Measurements from ENCODE around the gene WNT1. TPM values are rescaled to one million over a fixed set of nuclear protein-coding genes. Genes with fewer than 3 reads are reported as not detected.

The WNT1 gene
- total and polyA plus RNA-seq, 12 donors = not detected

DNA sequence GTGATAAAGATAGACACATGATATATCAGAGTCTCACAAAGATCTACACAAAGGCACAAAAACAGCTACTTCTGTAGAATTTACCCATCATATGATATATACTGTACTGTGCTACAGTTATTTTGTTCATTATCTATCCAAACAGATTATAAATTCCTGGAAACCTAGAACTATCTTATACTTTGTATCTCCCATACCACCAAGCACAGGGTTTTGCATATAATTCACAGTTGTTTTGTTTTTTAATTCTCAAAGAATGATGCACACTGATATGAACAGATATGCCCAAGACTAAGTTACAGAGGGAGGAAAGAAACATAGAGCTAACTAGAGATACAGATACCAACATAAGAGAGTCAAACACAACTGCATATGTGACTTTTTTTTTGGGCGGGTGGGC lies 37.1 kb downstream of the WNT1 start:
- Histone ChIP-seq H3K4me1 (replicated peaks in 1 of 2) (peaks cover 31 to 39% of the 10 kb centered on the region in 2 donors), H3K9me3 (replicated peaks in 1 of 3) (no peaks in the 10 kb centered on the region), H3K27me3 (no peaks in the 10 kb centered on the region), H3K4me3 (no peak overlapping the region), H3K27ac (no peak overlapping the region), H3K36me3 (replicated peaks in 1 of 2) (peaks cover 0 to 21% of the 10 kb centered on the region in 2 donors)
- intact Hi-C loops (cut with DNase I) = no loop called here
- 80 to 100% (median 95%) methylated on average over 1 of the region's 1 CpG for WGBS, 4 donors
- TF ChIP-seq, protein P1, sequence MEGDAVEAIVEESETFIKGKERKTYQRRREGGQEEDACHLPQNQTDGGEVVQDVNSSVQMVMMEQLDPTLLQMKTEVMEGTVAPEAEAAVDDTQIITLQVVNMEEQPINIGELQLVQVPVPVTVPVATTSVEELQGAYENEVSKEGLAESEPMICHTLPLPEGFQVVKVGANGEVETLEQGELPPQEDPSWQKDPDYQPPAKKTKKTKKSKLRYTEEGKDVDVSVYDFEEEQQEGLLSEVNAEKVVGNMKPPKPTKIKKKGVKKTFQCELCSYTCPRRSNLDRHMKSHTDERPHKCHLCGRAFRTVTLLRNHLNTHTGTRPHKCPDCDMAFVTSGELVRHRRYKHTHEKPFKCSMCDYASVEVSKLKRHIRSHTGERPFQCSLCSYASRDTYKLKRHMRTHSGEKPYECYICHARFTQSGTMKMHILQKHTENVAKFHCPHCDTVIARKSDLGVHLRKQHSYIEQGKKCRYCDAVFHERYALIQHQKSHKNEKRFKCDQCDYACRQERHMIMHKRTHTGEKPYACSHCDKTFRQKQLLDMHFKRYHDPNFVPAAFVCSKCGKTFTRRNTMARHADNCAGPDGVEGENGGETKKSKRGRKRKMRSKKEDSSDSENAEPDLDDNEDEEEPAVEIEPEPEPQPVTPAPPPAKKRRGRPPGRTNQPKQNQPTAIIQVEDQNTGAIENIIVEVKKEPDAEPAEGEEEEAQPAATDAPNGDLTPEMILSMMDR (IDR thresholded peaks at IDR 0.05) = no peak
- TF ChIP-seq POLR2A (IDR thresholded peaks at IDR 0.05) = no peak
- no peak for DNase-seq

DNA sequence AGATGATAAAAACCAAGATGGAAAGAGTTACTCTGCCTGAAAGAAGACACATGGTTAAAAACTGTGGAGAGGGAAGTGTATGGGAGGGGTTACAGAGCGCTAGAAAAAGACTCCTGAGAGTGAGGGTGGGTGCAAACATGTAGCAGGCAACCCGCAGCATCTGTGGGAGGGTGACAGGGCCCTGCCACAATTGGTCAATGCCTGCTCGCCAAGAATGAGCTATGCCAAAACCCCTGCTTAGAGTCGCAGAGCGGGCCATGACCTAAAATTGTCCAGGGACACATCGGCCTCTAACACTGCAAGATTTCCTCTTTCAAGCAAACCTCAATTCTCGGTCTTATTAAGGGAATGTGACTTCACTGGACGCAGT lies 39.8 kb downstream of the WNT1 start:
- Histone ChIP-seq H3K9me3 (replicated peaks in 1 of 3) (no peaks in the 10 kb centered on the region), H3K4me1 (replicated peaks in 1 of 2) (peaks cover 29 to 38% of the 10 kb centered on the region in 2 donors), H3K36me3 (replicated peaks in 1 of 2) (peaks cover 0 to 21% of the 10 kb centered on the region in 2 donors), H3K4me3 (peak overlapping the region; percentile 63 to 85 (median 68)), H3K27me3 (no peaks in the 10 kb centered on the region), H3K27ac (peak overlapping the region; percentile 96 to 99 (median 97))
- peak; percentile 42 to 81 (median 69) for DNase-seq
- TF ChIP-seq POLR2A (IDR thresholded peaks at IDR 0.05) = no peak
- TF ChIP-seq, protein P1 (IDR thresholded peaks at IDR 0.05) = peak in 1 of 6 experiments; percentile 22
- 0 to 1% (median 1%) methylated on average over 7 to 8 of the region's 8 CpGs for WGBS, 4 donors
- intact Hi-C loops (cut with DNase I) = no loop called here

DNA sequence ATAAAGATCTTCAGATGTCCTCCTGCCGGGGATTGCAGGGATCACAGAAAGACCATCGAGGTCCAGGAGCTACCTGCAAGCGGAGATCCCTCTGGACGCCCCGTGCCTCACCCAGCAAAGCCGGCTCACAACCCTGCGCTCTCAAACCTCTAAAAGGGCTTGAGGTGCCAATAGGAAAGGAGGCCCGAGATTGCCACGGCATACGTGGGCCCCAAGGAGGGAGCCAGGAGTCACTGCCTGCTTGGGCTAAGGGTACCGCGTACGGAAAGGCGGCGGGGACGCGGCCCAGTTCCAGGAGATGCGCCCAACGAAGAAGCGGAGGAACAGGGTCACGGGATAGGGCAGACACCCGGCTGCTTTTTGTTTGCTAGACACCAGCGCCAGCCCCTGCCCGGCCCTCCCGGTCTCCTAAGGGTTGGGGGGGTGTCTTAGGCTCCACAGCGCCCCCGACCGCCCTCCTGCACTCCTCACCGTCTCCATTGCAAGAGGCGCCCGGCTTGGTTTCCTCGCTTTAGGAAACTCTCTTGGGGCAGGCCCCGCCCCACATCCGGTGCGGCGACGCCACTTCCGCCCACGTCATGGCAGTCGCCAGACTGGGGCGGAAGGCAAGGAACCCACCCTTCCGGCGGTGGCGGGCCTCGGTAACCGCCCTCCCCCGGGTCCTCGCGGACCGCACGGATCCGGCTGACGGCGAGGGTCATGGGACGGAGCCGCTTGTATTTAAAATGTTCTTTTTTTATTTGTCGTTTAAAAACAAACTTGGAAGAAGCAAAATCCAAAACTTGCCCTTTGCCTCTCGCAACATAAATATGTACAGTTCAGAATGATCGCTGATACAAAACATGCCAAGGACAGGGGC lies 40.4 kb downstream of the WNT1 start, which contains the start of gene PRKAG1:
Gene PRKAG1, minus strand, starts transcription at position 516 of the 859 bp plus-strand sequence. Its CDS starts 36 bp downstream, at position 480.
- WGBS, 4 donors = 0 to 1% (median 0%) methylated on average over 25 to 59 of the region's 59 CpGs
- peak; percentile 91 to 95 for TF ChIP-seq POLR2A (IDR thresholded peaks at IDR 0.05)
- TF ChIP-seq, protein P1 (IDR thresholded peaks at IDR 0.05) = peak in 5 of 6 experiments; percentile 16 to 45 (median 31)
- H3K9me3 ChIP-seq (replicated peaks in 1 of 3) = no peaks in the 10 kb centered on the region
- intact Hi-C loops (cut with DNase I) = no loop called here
- DNase-seq = peak; percentile 94 to 98 (median 96)
- no peaks in the 10 kb centered on the region for H3K27me3 ChIP-seq
- peak within 1 kb of the TSS; percentile 96 to 99 (median 97) for H3K27ac ChIP-seq
- peaks cover 23 to 31% of the 10 kb centered on the region in 2 donors for H3K4me1 ChIP-seq (replicated peaks in 1 of 2)
- peaks cover 0 to 26% of the 10 kb centered on the region in 2 donors for H3K36me3 ChIP-seq (replicated peaks in 1 of 2)
- peak within 1 kb of the TSS; percentile 63 to 85 (median 68) for H3K4me3 ChIP-seq

DNA sequence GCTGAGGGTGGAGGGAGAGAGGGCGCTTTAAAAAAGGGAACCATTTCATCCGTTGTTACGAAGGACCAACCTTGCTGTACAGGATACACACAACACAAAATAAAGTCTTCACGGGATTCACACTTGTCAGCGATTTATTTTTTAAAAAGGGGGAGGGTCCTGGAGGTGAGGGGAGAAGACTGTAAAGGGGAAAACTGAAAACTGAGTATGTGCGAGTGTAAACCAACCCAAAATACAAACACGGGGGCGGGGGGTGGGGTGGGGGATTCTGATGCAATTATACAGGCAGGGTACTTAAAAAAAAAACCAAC lies 41.0 kb downstream of the WNT1 start:
- Histone ChIP-seq H3K27ac (peak overlapping the region; percentile 96 to 99 (median 97)), H3K9me3 (replicated peaks in 1 of 3) (no peaks in the 10 kb centered on the region), H3K36me3 (replicated peaks in 1 of 2) (peaks cover 0 to 32% of the 10 kb centered on the region in 2 donors), H3K4me1 (replicated peaks in 1 of 2) (peaks cover 22 to 28% of the 10 kb centered on the region in 2 donors), H3K27me3 (no peaks in the 10 kb centered on the region), H3K4me3 (peak overlapping the region in 3 of 4 donors; percentile 63 to 85 (median 66))
- TF ChIP-seq, protein P1 (IDR thresholded peaks at IDR 0.05) = no peak
- WGBS, 4 donors = 2 to 4% (median 3%) methylated on average over 8 of the region's 8 CpGs
- DNase-seq = no peak
- intact Hi-C loops (cut with DNase I) = no loop called here
